ENCODE data around the gene DOK6. TPM values are rescaled to one million over a fixed set of nuclear protein-coding genes. Genes with fewer than 3 reads are reported as not detected.

Gene DOK6
- total and polyA plus RNA-seq, 2 of the 13 experiments (the other 11 are each of a cell fraction or from before 2014, with no cell fraction given), result 17.0 to 17.2 TPM

DNA sequence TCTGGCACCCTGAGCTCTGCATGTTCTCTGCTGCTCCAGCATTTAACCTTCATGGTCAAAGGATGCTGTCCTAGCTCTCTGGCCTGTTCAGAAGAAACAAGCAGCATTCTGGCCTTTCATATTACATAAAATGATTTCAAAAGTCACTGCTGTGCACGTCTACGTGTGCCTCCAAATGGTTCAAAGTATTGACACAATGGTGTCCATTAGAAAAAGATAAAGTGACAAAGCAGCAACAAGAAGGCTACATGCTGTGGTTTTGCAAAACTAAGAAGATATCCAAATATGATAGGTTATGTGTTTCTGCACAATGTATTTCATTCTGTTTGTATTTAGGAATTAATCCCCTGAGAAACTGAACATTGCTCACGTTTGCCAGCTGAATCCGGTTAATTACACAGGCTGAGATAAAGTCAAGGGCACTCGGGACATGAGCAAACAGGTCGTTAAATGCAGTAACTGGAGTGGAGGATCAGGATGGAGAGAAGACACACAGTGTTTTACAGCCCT, 258.5 kb downstream of the DOK6 start (continued):
- TF ChIP-seq POLR2AphosphoS5 (IDR thresholded peaks at IDR 0.05; ENCODE audit: low read depth, low read length), result no peak
- TF ChIP-seq, protein P1, sequence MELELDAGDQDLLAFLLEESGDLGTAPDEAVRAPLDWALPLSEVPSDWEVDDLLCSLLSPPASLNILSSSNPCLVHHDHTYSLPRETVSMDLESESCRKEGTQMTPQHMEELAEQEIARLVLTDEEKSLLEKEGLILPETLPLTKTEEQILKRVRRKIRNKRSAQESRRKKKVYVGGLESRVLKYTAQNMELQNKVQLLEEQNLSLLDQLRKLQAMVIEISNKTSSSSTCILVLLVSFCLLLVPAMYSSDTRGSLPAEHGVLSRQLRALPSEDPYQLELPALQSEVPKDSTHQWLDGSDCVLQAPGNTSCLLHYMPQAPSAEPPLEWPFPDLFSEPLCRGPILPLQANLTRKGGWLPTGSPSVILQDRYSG (CRISPR knock-in tag; IDR thresholded peaks at IDR 0.05), result no peak
- TF ChIP-seq CBFB (CRISPR knock-in tag; IDR thresholded peaks at IDR 0.05), result no peak
- peak; percentile 95 for TF ChIP-seq PITX1 (CRISPR knock-in tag; IDR thresholded peaks at IDR 0.05)
- TF ChIP-seq ZNF615 (CRISPR knock-in tag; IDR thresholded peaks at IDR 0.05; ENCODE audit: borderline replicate concordance), result no peak
- TF ChIP-seq SIN3B (IDR thresholded peaks at IDR 0.05; ENCODE audit: low read length), result no peak
- TF ChIP-seq RCOR2 (CRISPR knock-in tag; IDR thresholded peaks at IDR 0.05), result peak; percentile 58
- TF ChIP-seq, protein P2, sequence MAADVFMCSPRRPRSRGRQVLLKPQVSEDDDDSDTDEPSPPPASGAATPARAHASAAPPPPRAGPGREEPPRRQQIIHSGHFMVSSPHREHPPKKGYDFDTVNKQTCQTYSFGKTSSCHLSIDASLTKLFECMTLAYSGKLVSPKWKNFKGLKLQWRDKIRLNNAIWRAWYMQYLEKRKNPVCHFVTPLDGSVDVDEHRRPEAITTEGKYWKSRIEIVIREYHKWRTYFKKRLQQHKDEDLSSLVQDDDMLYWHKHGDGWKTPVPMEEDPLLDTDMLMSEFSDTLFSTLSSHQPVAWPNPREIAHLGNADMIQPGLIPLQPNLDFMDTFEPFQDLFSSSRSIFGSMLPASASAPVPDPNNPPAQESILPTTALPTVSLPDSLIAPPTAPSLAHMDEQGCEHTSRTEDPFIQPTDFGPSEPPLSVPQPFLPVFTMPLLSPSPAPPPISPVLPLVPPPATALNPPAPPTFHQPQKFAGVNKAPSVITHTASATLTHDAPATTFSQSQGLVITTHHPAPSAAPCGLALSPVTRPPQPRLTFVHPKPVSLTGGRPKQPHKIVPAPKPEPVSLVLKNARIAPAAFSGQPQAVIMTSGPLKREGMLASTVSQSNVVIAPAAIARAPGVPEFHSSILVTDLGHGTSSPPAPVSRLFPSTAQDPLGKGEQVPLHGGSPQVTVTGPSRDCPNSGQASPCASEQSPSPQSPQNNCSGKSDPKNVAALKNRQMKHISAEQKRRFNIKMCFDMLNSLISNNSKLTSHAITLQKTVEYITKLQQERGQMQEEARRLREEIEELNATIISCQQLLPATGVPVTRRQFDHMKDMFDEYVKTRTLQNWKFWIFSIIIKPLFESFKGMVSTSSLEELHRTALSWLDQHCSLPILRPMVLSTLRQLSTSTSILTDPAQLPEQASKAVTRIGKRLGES (CRISPR knock-in tag; IDR thresholded peaks at IDR 0.05; ENCODE audit: borderline replicate concordance), result no peak
- peak; percentile 28; the same call in 1 of the 2 replicates for TF ChIP-seq JUN (CRISPR knock-in tag; IDR thresholded peaks at IDR 0.05)
- peak in 1 of 2 experiments; percentile 67; a peak in 2 of 4 replicates for TF ChIP-seq EP300 (IDR thresholded peaks at IDR 0.05; ENCODE audit: low read depth in 2 of 2, low read length in 2 of 2)
- no peak for TF ChIP-seq EP300 (CRISPR knock-in tag; IDR thresholded peaks at IDR 0.05; ENCODE audit: borderline replicate concordance)
- TF ChIP-seq PHF21A (CRISPR knock-in tag; IDR thresholded peaks at IDR 0.05), result 0 out of 2 replicates have a peak, but pooled peaks have one; percentile 31
- no peak for TF ChIP-seq ZNF530 (CRISPR knock-in tag; IDR thresholded peaks at IDR 0.05; ENCODE audit: low read depth)
- TF ChIP-seq KDM5B (CRISPR knock-in tag; IDR thresholded peaks at IDR 0.05; ENCODE audit: borderline replicate concordance), result no peak
- no peak for TF ChIP-seq NR1H2 (CRISPR knock-in tag; IDR thresholded peaks at IDR 0.05; ENCODE audit: borderline replicate concordance, low read depth)
- TF ChIP-seq XBP1 (CRISPR knock-in tag; IDR thresholded peaks at IDR 0.05), result no peak
- TF ChIP-seq PRMT3 (CRISPR knock-in tag; IDR thresholded peaks at IDR 0.05; ENCODE audit: borderline replicate concordance, low read depth), result no peak
- TF ChIP-seq FOXP4 (CRISPR knock-in tag; IDR thresholded peaks at IDR 0.05), result peak; percentile 76
- TF ChIP-seq ZNF317 (CRISPR knock-in tag; IDR thresholded peaks at IDR 0.05), result no peak
- TF ChIP-seq PRDM15 (CRISPR knock-in tag; IDR thresholded peaks at IDR 0.05), result no peak
- TF ChIP-seq ZNF207 (IDR thresholded peaks at IDR 0.05; ENCODE audit: borderline replicate concordance), result no peak
- TF ChIP-seq RBAK (CRISPR knock-in tag; IDR thresholded peaks at IDR 0.05), result no peak
